Muscle layer of colon (tissue), 2 donors: ENCODE results near the gene ARHGAP8.
"Not testable (repeated sequence)": the region's sequence is repeated elsewhere in the genome, so short reads cannot be mapped to it uniquely, and the experiment has no call there.

Experiments
- H3K27ac ChIP-seq: one replicate; pipeline ENCODE4 v1.7.0; 2013; ENCODE audit warnings: low read depth, mild to moderate bottlenecking, low read length, moderate library complexity
- H3K27me3 ChIP-seq, 2 donors: one replicate each; pipeline ENCODE4 v1.7.0; 2013; ENCODE audit warnings: low read length in 2 of 2, mild to moderate bottlenecking in 2 of 2; ENCODE audit not compliant: insufficient read depth in 2 of 2, control insufficient read depth in 1 of 2
- H3K36me3 ChIP-seq: one replicate; pipeline ENCODE4 v1.7.0; 2013; ENCODE audit warnings: mild to moderate bottlenecking, low read length; ENCODE audit not compliant: insufficient read depth
- H3K4me1 ChIP-seq: one replicate; pipeline ENCODE4 v1.7.0; 2013; ENCODE audit warnings: mild to moderate bottlenecking, low read length; ENCODE audit not compliant: insufficient read depth
- H3K4me3 ChIP-seq, 2 donors: one replicate each; pipeline ENCODE4 v1.7.0; 2013; ENCODE audit warnings: low read length in 2 of 2, low read depth in 1 of 2, mild to moderate bottlenecking in 1 of 2, moderate library complexity in 1 of 2
- H3K9ac ChIP-seq: one replicate; pipeline ENCODE4 v1.7.0; 2013; ENCODE audit warnings: low read length
- H3K9me3 ChIP-seq: one replicate; pipeline ENCODE4 v1.7.0; 2013; ENCODE audit warnings: mild to moderate bottlenecking, low read length
- donor health status: abdominal sarcoma.
- donor health status: Adenocarcinoma of cecum.

ARHGAP8 gene

GRCh38 chr22:44734278-44734677 is 18.1 kb upstream of the ARHGAP8 start:
- H3K36me3 ChIP-seq, result no peaks in the 10 kb centered on the region
- no peak overlapping the region for H3K9ac ChIP-seq
- H3K27ac ChIP-seq, result no peak overlapping the region
- peaks cover 0 to 9% of the 10 kb centered on the region in 2 donors for H3K27me3 ChIP-seq
- no peaks in the 10 kb centered on the region for H3K9me3 ChIP-seq
- peaks cover 8% of the 10 kb centered on the region for H3K4me1 ChIP-seq
- no peak overlapping the region for H3K4me3 ChIP-seq

GRCh38 chr22:44734801-44735517 is 17.4 kb upstream of the ARHGAP8 start:
- H3K9me3 ChIP-seq, result no peaks in the 10 kb centered on the region
- H3K27ac ChIP-seq, result no peak overlapping the region
- H3K36me3 ChIP-seq, result no peaks in the 10 kb centered on the region
- peaks cover 0 to 9% of the 10 kb centered on the region in 2 donors for H3K27me3 ChIP-seq
- no peak overlapping the region for H3K9ac ChIP-seq
- H3K4me3 ChIP-seq, result no peak overlapping the region
- H3K4me1 ChIP-seq, result peaks cover 6% of the 10 kb centered on the region

GRCh38 chr22:44735518-44736428 is 16.6 kb upstream of the ARHGAP8 start:
- Histone ChIP-seq H3K36me3 (no peaks in the 10 kb centered on the region), H3K4me1 (no peaks in the 10 kb centered on the region), H3K9me3 (no peaks in the 10 kb centered on the region), H3K4me3 (no peak overlapping the region), H3K27me3 (peaks cover 0 to 9% of the 10 kb centered on the region in 2 donors), H3K27ac (no peak overlapping the region), H3K9ac (no peak overlapping the region)

- no peak overlapping the region for H3K4me3 ChIP-seq
- no peaks in the 10 kb centered on the region for H3K4me1 ChIP-seq
- peaks cover 0 to 9% of the 10 kb centered on the region in 2 donors for H3K27me3 ChIP-seq
- H3K27ac ChIP-seq, result no peak overlapping the region
- no peaks in the 10 kb centered on the region for H3K36me3 ChIP-seq
- no peaks in the 10 kb centered on the region for H3K9me3 ChIP-seq
- H3K9ac ChIP-seq, result no peak overlapping the region
Measured at GRCh38 chr22:44736581-44737405, 15.6 kb upstream of the ARHGAP8 start.

GRCh38 chr22:44737406-44738346 is 14.7 kb upstream of the ARHGAP8 start:
- H3K9me3 ChIP-seq, result no peaks in the 10 kb centered on the region
- H3K9ac ChIP-seq, result no peak overlapping the region
- no peaks in the 10 kb centered on the region for H3K36me3 ChIP-seq
- H3K27me3 ChIP-seq, result peaks cover 0 to 9% of the 10 kb centered on the region in 2 donors
- no peak overlapping the region for H3K4me3 ChIP-seq
- H3K27ac ChIP-seq, result no peak overlapping the region
- no peaks in the 10 kb centered on the region for H3K4me1 ChIP-seq

GRCh38 chr22:44738347-44738715 is 14.0 kb upstream of the ARHGAP8 start:
- no peak overlapping the region for H3K9ac ChIP-seq
- no peaks in the 10 kb centered on the region for H3K9me3 ChIP-seq
- no peaks in the 10 kb centered on the region for H3K4me1 ChIP-seq
- H3K27ac ChIP-seq, result no peak overlapping the region
- H3K4me3 ChIP-seq, result no peak overlapping the region
- H3K36me3 ChIP-seq, result no peaks in the 10 kb centered on the region
- H3K27me3 ChIP-seq, result peaks cover 0 to 9% of the 10 kb centered on the region in 2 donors

GRCh38 chr22:44739024-44739423 is 13.4 kb upstream of the ARHGAP8 start:
- H3K27me3 ChIP-seq, result peaks cover 0 to 9% of the 10 kb centered on the region in 2 donors
- H3K4me3 ChIP-seq, result no peak overlapping the region
- no peaks in the 10 kb centered on the region for H3K36me3 ChIP-seq
- H3K27ac ChIP-seq, result no peak overlapping the region
- H3K4me1 ChIP-seq, result no peaks in the 10 kb centered on the region
- H3K9ac ChIP-seq, result no peak overlapping the region
- H3K9me3 ChIP-seq, result no peaks in the 10 kb centered on the region

- not testable (repeated sequence) for H3K27ac ChIP-seq, H3K4me1 ChIP-seq, H3K27me3 ChIP-seq, H3K36me3 ChIP-seq, H3K9me3 ChIP-seq, H3K4me3 ChIP-seq, H3K9ac ChIP-seq
Measured at GRCh38 chr22:44739666-44740065, 12.7 kb upstream of the ARHGAP8 start.

GRCh38 chr22:44740307-44740706 is 12.1 kb upstream of the ARHGAP8 start:
- Histone ChIP-seq H3K9ac (no peak overlapping the region), H3K27ac (no peak overlapping the region), H3K36me3 (no peaks in the 10 kb centered on the region), H3K27me3 (peaks cover 0 to 9% of the 10 kb centered on the region in 2 donors), H3K4me3 (no peak overlapping the region), H3K4me1 (no peaks in the 10 kb centered on the region), H3K9me3 (no peaks in the 10 kb centered on the region)

- Histone ChIP-seq H3K9ac (no peak overlapping the region), H3K36me3 (no peaks in the 10 kb centered on the region), H3K27me3 (peaks cover 0 to 9% of the 10 kb centered on the region in 2 donors), H3K9me3 (no peaks in the 10 kb centered on the region), H3K27ac (no peak overlapping the region), H3K4me3 (no peak overlapping the region), H3K4me1 (no peaks in the 10 kb centered on the region)
Measured at GRCh38 chr22:44741929-44742328, 10.4 kb upstream of the ARHGAP8 start.
